Measurements from ENCODE around the gene PSPC1.

Gene PSPC1

GRCh38 chr13:19810151-19810550 lies 27.4 kb upstream of the PSPC1 start:
- H3K4me3 ChIP-seq (replicated peaks in 1 of 2; ENCODE audit: low read depth in 2 of 2, low read length in 2 of 2) = no peak overlapping the region
- no peak for DNase-seq (ENCODE audit: low read depth in 2 of 2)
- no peak for TF ChIP-seq CTCF (IDR thresholded peaks at IDR 0.05; ENCODE audit: low read depth, low read length)

- no peak overlapping the region for H3K4me3 ChIP-seq (replicated peaks in 1 of 2; ENCODE audit: low read depth in 2 of 2, low read length in 2 of 2)
- DNase-seq (ENCODE audit: low read depth in 2 of 2) = no peak
- TF ChIP-seq CTCF (IDR thresholded peaks at IDR 0.05; ENCODE audit: low read depth, low read length) = no peak
These were observed 23.0 kb upstream of the PSPC1 start for GRCh38 chr13:19805765-19806164.

GRCh38 chr13:19795956-19796355 lies 13.2 kb upstream of the PSPC1 start:
- no peak for DNase-seq (ENCODE audit: low read depth in 2 of 2)
- no peak overlapping the region for H3K4me3 ChIP-seq (replicated peaks in 1 of 2; ENCODE audit: low read depth in 2 of 2, low read length in 2 of 2)
- TF ChIP-seq CTCF (IDR thresholded peaks at IDR 0.05; ENCODE audit: low read depth, low read length) = no peak

GRCh38 chr13:19794631-19795030 lies 11.9 kb upstream of the PSPC1 start:
- no peak overlapping the region for H3K4me3 ChIP-seq (replicated peaks in 1 of 2; ENCODE audit: low read depth in 2 of 2, low read length in 2 of 2)
- DNase-seq (ENCODE audit: low read depth in 2 of 2) = no peak
- TF ChIP-seq CTCF (IDR thresholded peaks at IDR 0.05; ENCODE audit: low read depth, low read length) = no peak

- no peak overlapping the region for H3K4me3 ChIP-seq (replicated peaks in 1 of 2; ENCODE audit: low read depth in 2 of 2, low read length in 2 of 2)
- DNase-seq (ENCODE audit: low read depth in 2 of 2) = no peak
- TF ChIP-seq CTCF (IDR thresholded peaks at IDR 0.05; ENCODE audit: low read depth, low read length) = no peak
These were observed 9.3 kb upstream of the PSPC1 start for GRCh38 chr13:19791953-19792537.

GRCh38 chr13:19782049-19782726 lies 557 bp downstream of the PSPC1 start:
- H3K4me3 ChIP-seq (replicated peaks in 1 of 2; ENCODE audit: low read depth in 2 of 2, low read length in 2 of 2) = peak overlapping the region; percentile 73 to 92
- no peak for TF ChIP-seq CTCF (IDR thresholded peaks at IDR 0.05; ENCODE audit: low read depth, low read length)
- peak; percentile 59 to 63 for DNase-seq (ENCODE audit: low read depth in 2 of 2)
